ENCODE results near the gene ZNF335.

Gene ZNF335

DNA sequence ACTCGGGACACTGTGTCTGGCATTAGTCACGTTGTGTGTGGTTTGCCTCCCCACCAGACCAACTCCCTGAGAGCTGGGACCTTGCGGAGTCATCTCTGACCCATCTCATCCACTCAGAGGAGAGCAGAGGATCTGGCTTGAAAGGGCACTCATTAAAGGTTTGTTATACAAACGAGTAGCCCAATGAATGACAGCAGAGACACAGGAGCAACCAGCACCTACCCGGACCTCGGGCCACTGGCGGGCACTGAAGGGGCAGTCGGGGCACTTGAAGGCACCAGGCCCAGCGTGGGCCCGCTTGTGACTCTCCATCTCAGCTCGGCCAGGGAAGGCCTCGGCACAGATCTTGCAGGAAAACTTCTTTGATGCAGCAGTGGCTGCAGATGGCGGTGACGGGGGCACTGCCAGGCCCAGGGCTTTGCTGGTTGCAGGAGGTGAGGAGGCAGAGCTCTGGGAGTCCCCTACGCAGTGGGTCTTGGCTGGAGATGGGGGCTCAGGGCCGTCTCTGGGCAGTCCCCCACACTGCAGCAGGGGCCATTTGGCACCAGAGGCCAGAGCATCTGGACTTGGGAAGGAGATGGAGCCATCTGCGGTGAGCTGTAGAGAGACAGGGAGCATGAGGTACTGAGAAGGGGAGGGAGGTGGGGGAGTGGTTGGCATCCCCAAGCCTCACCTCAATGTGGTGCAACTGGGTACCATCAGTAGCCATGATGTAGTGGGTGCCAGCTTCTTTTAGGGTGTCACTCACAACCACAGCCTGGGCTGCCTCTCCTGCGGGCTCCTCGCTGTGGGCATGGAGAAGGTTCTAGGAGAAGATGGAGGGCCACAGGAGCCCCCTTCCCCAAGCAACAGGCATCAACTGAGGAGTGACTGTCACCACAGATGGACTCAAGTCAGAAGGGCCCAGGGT is 19.8 kb downstream of the ZNF335 start:
- peaks cover 0 to under 1% (median 0%) of the 10 kb centered on the region in 5 donors for H3K4me1 ChIP-seq (ENCODE audit: control insufficient read depth in 5 of 5, insufficient read depth in 5 of 5, low read length in 5 of 5)
- no peak overlapping the region for H3K27ac ChIP-seq (ENCODE audit: low read depth, low read length)
- H3K27me3 ChIP-seq (ENCODE audit: control insufficient read depth in 5 of 5, insufficient read depth in 4 of 5, low read length in 5 of 5) = no peaks in the 10 kb centered on the region
- H3K4me3 ChIP-seq (ENCODE audit: low read depth in 1 of 5, low read length in 5 of 5) = no peak overlapping the region
- H3K9ac ChIP-seq (ENCODE audit: low read length in 5 of 5) = no peak overlapping the region
- no peaks in the 10 kb centered on the region for H3K9me3 ChIP-seq (ENCODE audit: control insufficient read depth in 5 of 5, low read length in 5 of 5)
- peaks cover 3 to 78% (median 72%) of the 10 kb centered on the region in 5 donors for H3K36me3 ChIP-seq (ENCODE audit: control insufficient read depth in 5 of 5, insufficient read depth in 5 of 5, low read length in 5 of 5)

DNA sequence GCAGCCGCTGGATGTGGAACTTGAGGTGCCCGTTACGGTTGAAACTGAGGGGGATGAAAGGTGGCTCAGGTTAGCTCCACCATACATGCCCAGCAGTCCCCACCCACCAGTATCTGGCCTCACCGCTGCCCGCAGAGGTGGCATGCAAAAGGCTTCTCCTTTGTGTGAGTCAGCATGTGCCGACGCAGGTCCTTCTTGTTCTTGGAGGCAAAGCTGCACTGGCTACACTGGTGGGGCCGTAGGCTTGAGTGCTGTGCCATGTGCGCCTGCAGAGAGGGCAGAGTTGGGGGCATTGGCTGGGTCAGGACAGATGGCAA is 21.7 kb downstream of the ZNF335 start:
- Histone ChIP-seq H3K4me1 (ENCODE audit: control insufficient read depth in 5 of 5, insufficient read depth in 5 of 5, low read length in 5 of 5) (peaks cover 4 to 14% (median 11%) of the 10 kb centered on the region in 5 donors), H3K27ac (ENCODE audit: low read depth, low read length) (no peak overlapping the region), H3K27me3 (ENCODE audit: control insufficient read depth in 5 of 5, insufficient read depth in 4 of 5, low read length in 5 of 5) (no peaks in the 10 kb centered on the region), H3K4me3 (ENCODE audit: low read depth in 1 of 5, low read length in 5 of 5) (no peak overlapping the region), H3K36me3 (ENCODE audit: control insufficient read depth in 5 of 5, insufficient read depth in 5 of 5, low read length in 5 of 5) (peaks cover 0 to 87% (median 83%) of the 10 kb centered on the region in 5 donors), H3K9me3 (ENCODE audit: control insufficient read depth in 5 of 5, low read length in 5 of 5) (no peaks in the 10 kb centered on the region), H3K9ac (ENCODE audit: low read length in 5 of 5) (no peak overlapping the region)

DNA sequence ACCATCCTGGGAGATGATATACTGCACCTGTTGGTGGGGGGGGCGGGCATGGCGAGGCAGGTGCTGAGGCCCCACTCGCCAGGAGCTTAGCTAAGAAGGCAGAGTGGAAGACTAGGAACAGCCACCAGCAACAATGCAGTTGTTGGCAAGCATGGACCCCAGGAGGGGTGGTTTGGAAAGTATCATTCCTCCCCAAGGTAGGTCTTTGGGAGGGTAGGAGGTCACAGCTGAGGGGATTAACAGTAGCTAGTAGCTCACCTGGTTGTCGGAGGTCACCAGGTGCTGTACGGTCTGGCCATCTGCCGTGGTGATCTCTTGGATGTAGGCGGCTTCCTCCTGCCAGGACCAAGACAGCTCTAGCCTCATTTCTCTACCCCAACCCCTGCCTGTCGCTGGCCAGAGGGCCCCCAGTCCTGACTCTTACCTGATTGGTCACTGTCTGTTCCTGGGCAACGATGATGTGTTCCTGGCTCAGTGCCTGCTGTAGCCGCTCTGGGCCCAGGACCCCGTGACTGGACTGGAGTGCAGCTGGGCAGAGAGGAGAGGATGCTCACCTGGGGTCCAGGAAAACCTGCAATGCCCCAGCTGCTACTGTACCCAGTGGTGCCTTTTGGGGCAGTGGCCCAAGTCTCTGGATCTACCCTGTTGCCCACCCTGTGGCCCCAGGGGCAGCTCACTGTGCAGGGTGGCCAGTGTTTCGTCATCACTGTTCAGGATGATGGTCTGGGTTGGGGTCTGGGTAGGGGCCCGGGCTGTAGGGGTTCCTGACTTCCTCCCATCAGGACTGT is 22.3 kb downstream of the ZNF335 start:
- Histone ChIP-seq H3K27ac (ENCODE audit: low read depth, low read length) (no peak overlapping the region), H3K4me3 (ENCODE audit: low read depth in 1 of 5, low read length in 5 of 5) (no peak overlapping the region), H3K9ac (ENCODE audit: low read length in 5 of 5) (peak overlapping the region in 1 of 5 donors; percentile 12), H3K36me3 (ENCODE audit: control insufficient read depth in 5 of 5, insufficient read depth in 5 of 5, low read length in 5 of 5) (peaks cover 0 to 93% (median 88%) of the 10 kb centered on the region in 5 donors), H3K4me1 (ENCODE audit: control insufficient read depth in 5 of 5, insufficient read depth in 5 of 5, low read length in 5 of 5) (peaks cover 4 to 14% (median 11%) of the 10 kb centered on the region in 5 donors), H3K27me3 (ENCODE audit: control insufficient read depth in 5 of 5, insufficient read depth in 4 of 5, low read length in 5 of 5) (no peaks in the 10 kb centered on the region), H3K9me3 (ENCODE audit: control insufficient read depth in 5 of 5, low read length in 5 of 5) (no peaks in the 10 kb centered on the region)

DNA sequence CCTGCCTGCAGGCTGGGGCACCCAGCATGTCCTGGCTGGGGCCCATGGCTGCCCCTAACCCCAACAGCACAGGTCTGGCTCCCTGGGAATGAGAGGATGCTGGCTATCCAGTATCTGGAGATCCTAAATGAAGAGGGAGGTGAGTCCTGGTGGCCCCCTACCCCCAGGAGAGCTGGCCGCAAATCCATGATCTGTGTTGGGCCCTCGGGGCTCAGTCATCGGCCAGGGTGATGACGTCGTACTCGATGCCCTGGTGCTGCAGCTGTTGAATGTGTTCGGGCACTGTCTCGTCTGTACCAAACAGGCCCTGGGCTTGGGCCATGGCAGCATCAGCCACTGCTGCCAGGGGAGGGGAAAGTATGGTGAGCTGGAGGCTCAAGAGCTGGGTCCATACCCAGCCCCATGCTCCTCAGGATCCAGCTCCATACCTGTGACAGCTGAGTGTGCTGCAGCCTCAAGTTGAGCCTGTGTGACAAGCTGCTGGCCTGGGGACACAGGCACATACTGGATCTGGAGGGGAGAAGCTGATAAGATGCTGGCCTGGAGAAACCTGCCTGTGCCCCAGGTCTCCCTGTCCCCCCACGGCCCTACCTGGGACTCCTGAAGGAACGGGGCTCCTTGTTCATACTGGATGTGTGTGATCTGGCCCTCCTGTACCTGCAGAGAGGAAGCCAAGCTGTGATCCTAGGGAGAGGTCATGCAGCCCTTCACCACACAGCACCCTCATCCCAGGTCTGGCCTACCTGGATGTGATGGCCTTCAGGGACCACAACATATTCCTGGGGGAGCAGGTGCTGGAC is 23.1 kb downstream of the ZNF335 start:
- H3K4me3 ChIP-seq (ENCODE audit: low read depth in 1 of 5, low read length in 5 of 5) = no peak overlapping the region
- H3K36me3 ChIP-seq (ENCODE audit: control insufficient read depth in 5 of 5, insufficient read depth in 5 of 5, low read length in 5 of 5) = peaks cover 6 to 100% (median 96%) of the 10 kb centered on the region in 5 donors
- H3K27ac ChIP-seq (ENCODE audit: low read depth, low read length) = no peak overlapping the region
- peaks cover 4 to 14% (median 11%) of the 10 kb centered on the region in 5 donors for H3K4me1 ChIP-seq (ENCODE audit: control insufficient read depth in 5 of 5, insufficient read depth in 5 of 5, low read length in 5 of 5)
- no peaks in the 10 kb centered on the region for H3K27me3 ChIP-seq (ENCODE audit: control insufficient read depth in 5 of 5, insufficient read depth in 4 of 5, low read length in 5 of 5)
- peak overlapping the region in 1 of 5 donors; percentile 12 for H3K9ac ChIP-seq (ENCODE audit: low read length in 5 of 5)
- H3K9me3 ChIP-seq (ENCODE audit: control insufficient read depth in 5 of 5, low read length in 5 of 5) = no peaks in the 10 kb centered on the region

DNA sequence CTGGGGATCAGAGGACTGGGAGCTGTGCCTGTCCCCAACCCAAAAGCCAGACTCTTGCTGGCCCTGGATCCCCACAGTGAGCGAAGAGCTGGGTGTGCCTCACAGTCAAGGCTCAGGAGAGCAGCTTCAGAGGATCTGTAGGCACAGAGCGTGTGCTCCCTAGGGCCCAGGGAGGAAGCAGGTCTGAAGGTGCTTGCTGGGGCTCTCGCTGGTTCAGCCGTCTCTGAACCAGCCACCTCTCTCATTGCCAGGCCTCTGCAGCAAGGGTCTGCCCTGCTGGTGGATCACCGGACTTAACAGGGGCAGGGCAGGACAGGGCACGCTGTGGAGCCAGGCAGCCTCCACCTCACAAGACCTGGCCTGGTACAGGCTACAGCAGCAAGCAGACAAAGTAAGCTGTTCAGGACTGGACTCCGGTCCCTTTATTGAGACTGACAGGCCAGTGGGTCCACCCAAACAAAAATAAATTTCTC is 23.7 kb downstream of the ZNF335 start:
- H3K9me3 ChIP-seq (ENCODE audit: control insufficient read depth in 5 of 5, low read length in 5 of 5) = no peaks in the 10 kb centered on the region
- H3K9ac ChIP-seq (ENCODE audit: low read length in 5 of 5) = no peak overlapping the region
- no peaks in the 10 kb centered on the region for H3K27me3 ChIP-seq (ENCODE audit: control insufficient read depth in 5 of 5, insufficient read depth in 4 of 5, low read length in 5 of 5)
- no peak overlapping the region for H3K27ac ChIP-seq (ENCODE audit: low read depth, low read length)
- peaks cover 7 to 100% (median 98%) of the 10 kb centered on the region in 5 donors for H3K36me3 ChIP-seq (ENCODE audit: control insufficient read depth in 5 of 5, insufficient read depth in 5 of 5, low read length in 5 of 5)
- H3K4me3 ChIP-seq (ENCODE audit: low read depth in 1 of 5, low read length in 5 of 5) = no peak overlapping the region
- peaks cover 4 to 14% (median 11%) of the 10 kb centered on the region in 5 donors for H3K4me1 ChIP-seq (ENCODE audit: control insufficient read depth in 5 of 5, insufficient read depth in 5 of 5, low read length in 5 of 5)

DNA sequence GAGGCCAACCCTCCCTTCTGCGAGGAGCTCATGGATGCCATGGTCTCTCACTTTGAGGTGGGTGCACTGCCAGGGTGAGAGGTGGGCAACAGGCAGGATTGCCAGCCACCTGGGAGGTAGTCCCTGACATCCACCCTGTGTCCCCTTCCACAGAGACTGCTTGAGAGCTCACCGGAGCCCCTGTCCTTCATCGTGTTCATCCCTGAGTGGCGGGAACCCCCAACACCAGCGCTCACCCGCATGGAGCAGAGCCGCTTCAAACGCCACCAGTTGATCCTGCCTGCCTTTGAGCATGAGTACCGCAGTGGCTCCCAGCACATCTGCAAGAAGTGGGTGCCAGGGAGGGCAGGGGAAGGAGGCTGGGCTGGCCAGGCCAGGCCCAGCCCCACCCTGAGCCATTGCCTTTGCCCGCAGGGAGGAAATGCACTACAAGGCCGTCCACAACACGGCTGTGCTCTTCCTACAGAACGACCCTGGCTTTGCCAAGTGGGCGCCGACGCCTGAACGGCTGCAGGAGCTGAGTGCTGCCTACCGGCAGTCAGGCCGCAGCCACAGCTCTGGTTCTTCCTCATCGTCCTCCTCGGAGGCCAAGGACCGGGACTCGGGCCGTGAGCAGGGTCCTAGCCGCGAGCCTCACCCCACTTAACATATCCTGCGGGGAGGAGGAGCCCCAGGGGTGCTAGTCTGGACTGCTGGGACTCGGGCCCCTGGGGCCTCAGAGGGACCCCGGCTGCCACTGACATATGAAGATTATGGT is 24.7 kb downstream of the ZNF335 start:
- peaks cover 7 to 100% (median 96%) of the 10 kb centered on the region in 5 donors for H3K36me3 ChIP-seq (ENCODE audit: control insufficient read depth in 5 of 5, insufficient read depth in 5 of 5, low read length in 5 of 5)
- no peak overlapping the region for H3K4me3 ChIP-seq (ENCODE audit: low read depth in 1 of 5, low read length in 5 of 5)
- H3K27me3 ChIP-seq (ENCODE audit: control insufficient read depth in 5 of 5, insufficient read depth in 4 of 5, low read length in 5 of 5) = no peaks in the 10 kb centered on the region
- peak overlapping the region; percentile 76 for H3K27ac ChIP-seq (ENCODE audit: low read depth, low read length)
- H3K4me1 ChIP-seq (ENCODE audit: control insufficient read depth in 5 of 5, insufficient read depth in 5 of 5, low read length in 5 of 5) = peaks cover 4 to 14% (median 11%) of the 10 kb centered on the region in 5 donors
- no peak overlapping the region for H3K9ac ChIP-seq (ENCODE audit: low read length in 5 of 5)
- H3K9me3 ChIP-seq (ENCODE audit: control insufficient read depth in 5 of 5, low read length in 5 of 5) = no peaks in the 10 kb centered on the region

DNA sequence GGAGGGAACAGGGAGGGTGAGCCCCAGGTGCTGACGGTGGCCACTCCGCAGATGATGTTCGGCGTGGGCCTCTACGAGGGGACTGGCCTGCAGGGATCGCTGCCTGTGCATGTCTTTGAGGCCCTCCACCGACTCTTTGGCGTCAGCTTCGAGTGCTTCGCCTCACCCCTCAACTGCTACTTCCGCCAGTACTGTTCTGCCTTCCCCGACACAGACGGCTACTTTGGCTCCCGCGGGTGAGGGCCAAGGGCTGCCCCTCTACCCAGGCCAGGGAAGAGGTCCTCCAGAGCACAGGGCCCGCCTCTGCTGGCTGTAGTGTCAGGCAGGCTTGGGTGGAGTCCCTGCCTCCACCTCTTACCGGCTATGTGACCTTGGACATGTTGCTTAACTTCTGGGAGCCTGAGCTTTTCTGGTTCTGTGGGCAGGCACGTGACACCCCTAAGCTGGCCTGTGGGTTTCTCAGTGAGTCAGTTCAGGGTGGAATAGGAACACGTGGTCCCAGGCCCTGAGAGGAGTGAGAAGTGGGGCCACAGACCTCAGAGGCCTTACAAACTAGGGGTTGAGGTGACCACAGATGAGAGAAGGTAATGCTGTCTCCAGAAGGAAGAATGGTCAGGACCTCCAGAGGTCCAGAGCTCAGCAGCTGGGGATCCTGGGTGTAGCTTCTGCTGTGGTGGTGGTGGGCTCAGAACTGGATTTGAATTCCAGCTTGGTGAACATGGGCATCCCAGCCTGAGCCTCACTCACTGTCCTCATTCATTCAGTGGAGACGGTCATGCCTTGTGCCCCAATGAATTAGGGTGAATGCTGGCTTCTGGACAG is 25.6 kb downstream of the ZNF335 start:
- peaks cover 7 to 96% (median 88%) of the 10 kb centered on the region in 5 donors for H3K36me3 ChIP-seq (ENCODE audit: control insufficient read depth in 5 of 5, insufficient read depth in 5 of 5, low read length in 5 of 5)
- no peaks in the 10 kb centered on the region for H3K27me3 ChIP-seq (ENCODE audit: control insufficient read depth in 5 of 5, insufficient read depth in 4 of 5, low read length in 5 of 5)
- H3K27ac ChIP-seq (ENCODE audit: low read depth, low read length) = peak overlapping the region; percentile 76
- no peak overlapping the region for H3K4me3 ChIP-seq (ENCODE audit: low read depth in 1 of 5, low read length in 5 of 5)
- H3K9ac ChIP-seq (ENCODE audit: low read length in 5 of 5) = peak overlapping the region in 2 of 5 donors; percentile 22 to 41
- H3K9me3 ChIP-seq (ENCODE audit: control insufficient read depth in 5 of 5, low read length in 5 of 5) = no peaks in the 10 kb centered on the region
- H3K4me1 ChIP-seq (ENCODE audit: control insufficient read depth in 5 of 5, insufficient read depth in 5 of 5, low read length in 5 of 5) = peaks cover 4 to 14% (median 11%) of the 10 kb centered on the region in 5 donors

DNA sequence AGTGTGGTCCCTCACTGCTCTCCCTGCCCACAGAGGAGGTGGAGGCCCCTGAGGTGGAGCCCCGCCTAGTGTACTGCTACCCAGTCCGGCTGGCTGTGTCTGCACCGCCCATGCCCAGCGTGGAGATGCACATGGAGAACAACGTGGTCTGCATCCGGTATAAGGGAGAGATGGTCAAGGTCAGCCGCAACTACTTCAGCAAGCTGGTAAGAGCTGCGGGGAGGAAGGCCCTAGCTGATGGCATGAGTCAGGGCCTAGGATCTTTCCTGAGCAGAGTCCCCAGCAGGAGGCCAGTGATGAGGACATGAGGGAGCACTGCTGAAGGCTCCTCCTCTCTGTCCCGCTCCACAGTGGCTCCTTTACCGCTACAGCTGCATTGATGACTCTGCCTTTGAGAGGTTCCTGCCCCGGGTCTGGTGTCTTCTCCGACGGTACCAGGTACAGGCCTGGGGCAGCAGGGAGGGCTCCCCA is 26.3 kb downstream of the ZNF335 start:
- peak overlapping the region; percentile 76 for H3K27ac ChIP-seq (ENCODE audit: low read depth, low read length)
- peak overlapping the region in 1 of 5 donors; percentile 22 for H3K9ac ChIP-seq (ENCODE audit: low read length in 5 of 5)
- no peaks in the 10 kb centered on the region for H3K27me3 ChIP-seq (ENCODE audit: control insufficient read depth in 5 of 5, insufficient read depth in 4 of 5, low read length in 5 of 5)
- no peaks in the 10 kb centered on the region for H3K9me3 ChIP-seq (ENCODE audit: control insufficient read depth in 5 of 5, low read length in 5 of 5)
- H3K4me1 ChIP-seq (ENCODE audit: control insufficient read depth in 5 of 5, insufficient read depth in 5 of 5, low read length in 5 of 5) = peaks cover 4 to 14% (median 11%) of the 10 kb centered on the region in 5 donors
- H3K4me3 ChIP-seq (ENCODE audit: low read depth in 1 of 5, low read length in 5 of 5) = no peak overlapping the region
- peaks cover 7 to 96% (median 90%) of the 10 kb centered on the region in 5 donors for H3K36me3 ChIP-seq (ENCODE audit: control insufficient read depth in 5 of 5, insufficient read depth in 5 of 5, low read length in 5 of 5)
